Measurements from ENCODE around the gene TUFM. TPM values are rescaled to one million over a fixed set of nuclear protein-coding genes. Genes with fewer than 3 reads are reported as not detected.

Gene TUFM
- total RNA-seq: 96.9 and 122 TPM in 2 replicates

DNA sequence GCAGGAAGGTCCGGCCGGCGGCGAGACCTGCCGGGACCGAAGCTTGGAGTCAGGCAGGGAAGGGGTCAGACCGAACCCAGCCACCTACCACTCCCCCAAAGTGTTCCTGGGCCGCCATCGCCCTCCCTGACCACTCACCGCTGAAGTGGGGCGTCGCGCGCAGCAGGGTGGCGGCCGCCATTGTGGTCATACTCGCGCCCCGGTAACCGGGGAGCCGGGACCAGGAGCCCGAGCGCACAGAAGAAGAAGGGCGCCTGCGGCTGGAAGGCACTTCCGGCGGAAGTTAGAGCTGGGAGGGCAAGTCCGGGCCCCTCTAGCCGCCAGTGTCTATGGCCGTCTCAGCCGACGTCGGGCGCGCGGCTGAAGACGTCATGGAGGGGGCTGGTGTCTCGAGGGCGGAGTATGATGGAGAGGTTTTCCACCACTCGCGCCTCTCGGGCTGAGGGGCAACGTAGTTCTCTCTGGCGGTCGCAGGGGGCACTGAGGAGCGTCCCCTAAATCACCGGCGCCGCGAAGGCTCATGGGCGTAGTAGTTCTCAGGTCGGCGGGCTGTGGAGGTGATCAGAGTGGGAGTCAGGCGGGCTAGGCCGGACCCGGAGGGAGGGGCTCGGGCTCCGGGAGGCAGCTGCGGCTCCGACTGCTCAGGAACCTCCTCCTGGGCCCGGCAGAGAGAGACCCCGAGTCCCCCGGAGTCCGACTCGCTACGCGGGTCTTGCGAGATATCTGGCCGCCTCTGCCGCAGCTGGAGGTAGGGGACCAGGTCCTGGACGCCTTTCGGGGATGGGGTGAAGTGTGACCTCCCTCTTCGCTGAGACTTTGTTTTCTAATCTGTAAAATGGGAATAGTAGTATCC, at the start of gene TUFM:
TSS of gene TUFM (minus strand) at position 269 of the 853 bp plus-strand sequence. CDS start at position 190, 79 bp downstream.

DNA sequence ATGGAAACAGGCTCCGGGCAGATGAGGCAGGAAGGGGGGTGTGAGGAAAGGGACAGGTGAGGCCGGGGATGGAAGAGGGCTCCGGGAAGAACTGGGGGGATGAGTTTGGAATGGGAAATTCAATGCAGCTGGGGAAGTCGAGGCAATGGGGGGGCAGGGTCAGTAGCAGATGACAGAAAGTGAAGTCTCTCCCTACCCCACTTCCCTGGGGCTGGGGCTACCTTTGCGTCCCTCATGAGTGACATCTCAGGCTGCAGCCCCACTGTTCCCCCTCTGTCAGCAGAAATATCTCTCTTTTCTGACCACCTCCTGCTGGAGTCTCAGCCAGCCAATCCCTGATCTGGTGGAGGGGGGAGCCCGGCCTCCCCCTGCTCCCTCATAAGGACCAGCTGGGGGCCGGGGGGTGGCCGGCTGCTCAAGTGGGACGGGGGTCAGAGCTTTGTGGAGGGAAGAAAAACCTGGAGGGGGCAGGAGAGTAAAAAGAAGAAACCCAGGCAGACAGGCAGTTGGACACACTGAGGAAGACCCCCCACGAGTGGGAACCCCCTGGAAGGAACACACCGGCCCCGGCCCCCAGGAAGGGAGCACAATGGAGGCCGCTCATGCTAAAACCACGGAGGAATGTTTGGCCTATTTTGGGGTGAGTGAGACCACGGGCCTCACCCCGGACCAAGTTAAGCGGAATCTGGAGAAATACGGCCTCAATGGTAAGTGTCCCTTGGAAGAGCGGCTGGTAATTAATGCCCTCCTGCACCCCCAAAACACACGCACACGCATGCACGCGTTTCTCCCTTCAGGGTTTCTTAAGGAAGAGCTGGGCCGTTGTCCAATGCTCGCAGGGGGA, 32.2 kb upstream of the TUFM start, which contains the start of gene ATP2A1:
TSS of gene ATP2A1 (plus strand) at position 406 of the 844 bp plus-strand sequence. CDS start at position 590, 184 bp downstream.

DNA sequence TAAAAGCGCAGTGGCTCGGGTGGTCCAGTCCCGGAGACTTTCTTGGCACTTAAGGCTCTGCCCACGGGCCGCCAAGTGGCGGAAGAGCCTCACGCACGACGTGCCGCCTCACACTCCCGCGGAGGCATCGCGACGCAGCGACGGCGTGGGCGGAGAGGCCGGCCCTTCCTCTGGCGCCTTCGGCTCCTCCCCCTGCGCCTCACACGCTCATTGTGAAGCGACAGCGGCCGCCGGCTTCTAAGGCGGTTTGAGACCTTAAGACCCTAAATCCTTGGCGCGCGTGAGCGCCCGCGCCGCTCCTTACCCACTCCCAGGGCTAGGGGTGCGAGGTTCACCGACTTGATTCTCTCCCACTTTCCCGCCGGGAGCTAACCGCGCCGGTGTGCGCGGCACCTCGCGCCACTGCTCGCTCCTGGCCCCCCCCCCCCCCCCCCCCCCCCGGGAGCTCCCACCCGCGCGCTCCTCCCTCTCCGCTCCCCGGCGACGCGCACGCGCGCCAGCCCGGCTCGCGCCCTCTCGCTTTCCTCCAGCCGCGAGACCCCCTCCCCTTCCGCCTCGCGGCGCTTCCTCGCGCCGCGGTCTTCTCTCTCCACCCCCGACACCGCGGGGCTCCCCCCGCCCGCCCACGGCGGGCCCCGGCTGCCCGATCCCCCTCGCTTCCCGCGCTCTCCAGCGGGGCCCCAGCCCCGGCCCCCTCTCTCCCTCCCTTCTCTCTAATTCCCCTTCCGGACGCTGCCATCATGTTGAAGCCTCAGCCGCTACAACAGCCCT, 23.4 kb downstream of the TUFM start, which contains the start of gene ATXN2L:
TSS of gene ATXN2L (plus strand) at position 480 of the 771 bp plus-strand sequence. CDS start at position 741, 261 bp downstream.

Small RNA genes within 50 kb of the gene (small RNA-seq; reads per million reads assigned to genes)
- not detected for gene RF00416 (ENCODE audit: low replicate concordance)

Other genes with a start within 250 kb of the TUFM start
- gene SULT1A2, start 249.3 kb downstream of the TUFM start, total RNA-seq: 0.44 TPM in 1 of 2 replicates, not detected in the other
- gene SULT1A1, start 236.3 kb downstream of the TUFM start, total RNA-seq: 0.57 and 13.3 TPM in 2 replicates
- gene NPIPB8, start 208.3 kb downstream of the TUFM start, total RNA-seq: not detected in 2 replicates
- gene EIF3C, start 134.9 kb downstream of the TUFM start, total RNA-seq: 126 and 142 TPM in 2 replicates
- gene NPIPB9, start 94.6 kb downstream of the TUFM start, total RNA-seq: 1.8 and 3.7 TPM in 2 replicates
- gene ATXN2L, start 23.3 kb downstream of the TUFM start, total RNA-seq: 62.0 and 106 TPM in 2 replicates
- gene SH2B1, start 17.5 kb upstream of the TUFM start, total RNA-seq: 16.2 and 24.8 TPM in 2 replicates
- gene ATP2A1, start 32.1 kb upstream of the TUFM start, total RNA-seq: 0.29 and 0.44 TPM in 2 replicates
- gene RABEP2, start 78.9 kb upstream of the TUFM start, total RNA-seq: 36.5 and 51.4 TPM in 2 replicates
- gene CD19, start 85.6 kb upstream of the TUFM start, total RNA-seq: not detected in 2 replicates
- gene NFATC2IP, start 104.6 kb upstream of the TUFM start, total RNA-seq: 17.9 and 24.9 TPM in 2 replicates
- gene SPNS1, start 128.4 kb upstream of the TUFM start, total RNA-seq: 53.1 and 72.2 TPM in 2 replicates
- 0.72 and 1.1 TPM in 2 replicates for gene LAT, start 138.7 kb upstream of the TUFM start, total RNA-seq

Data from placental pericyte (primary cell).